HFF-Myc (cell line): ENCODE data around the gene PRAMEF8.
"Not testable (repeated sequence)": the region's sequence is repeated elsewhere in the genome, so short reads cannot be mapped to it uniquely, and the experiment has no call there.

Source experiments
- DNase-seq: peaks from one replicate; pipeline ENCODE4 v3.0.0-alpha.2; 2011; ENCODE audit warnings: low read depth; ENCODE audit errors: extremely low read depth
- H3K4me3 ChIP-seq: replicated peaks from 2 replicates; pipeline ENCODE4 v1.5.1; 2011; ENCODE audit warnings: low read depth, mild to moderate bottlenecking, control low read depth, low read length

The PRAMEF8 gene

DNA sequence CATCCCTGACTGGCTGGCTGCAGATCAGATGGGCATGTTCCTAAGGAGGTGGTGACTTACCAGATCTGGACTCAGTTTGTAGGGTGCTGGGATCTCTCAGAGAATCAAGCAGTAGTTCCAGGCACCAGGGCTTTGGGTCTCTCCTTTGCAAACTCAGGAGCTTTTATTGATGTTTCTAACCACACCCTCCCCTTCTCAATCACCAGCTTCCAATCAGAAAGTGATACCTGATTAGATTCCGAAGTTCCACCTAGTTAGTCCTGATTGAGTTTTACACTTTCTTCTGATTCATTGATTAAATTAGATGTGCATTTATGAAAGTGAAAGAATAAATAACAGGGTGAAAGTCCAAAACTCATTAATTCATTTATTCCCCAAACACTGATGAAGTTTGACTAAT, at the start of gene PRAMEF8:
TSS of gene PRAMEF8 (minus strand) at position 101 of the 400 bp plus-strand sequence. CDS start 1,046 bp downstream, outside the sequence.
- DNase-seq, result not testable (repeated sequence)

DNA sequence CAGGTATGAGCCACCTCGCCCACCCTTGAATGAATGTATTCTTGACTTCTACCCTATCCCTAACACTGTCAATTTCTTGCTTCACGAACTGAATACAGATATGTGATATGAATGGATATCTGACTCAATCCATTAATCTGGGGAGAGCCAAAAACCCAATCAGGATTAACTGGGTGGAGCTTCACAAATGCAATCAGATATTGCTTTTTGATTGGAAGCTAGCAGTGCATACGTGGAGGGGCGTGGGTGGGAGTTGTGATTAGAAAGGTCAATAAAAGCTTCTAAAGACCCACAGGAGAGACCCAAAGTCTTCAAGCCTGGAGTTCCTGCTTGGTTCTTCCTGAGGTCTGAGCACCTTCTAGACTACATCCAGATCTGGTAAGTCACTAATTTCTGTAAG, 30.3 kb upstream of the PRAMEF8 start, which contains the start of gene PRAMEF15:
TSS of gene PRAMEF15 (plus strand) at position 301 of the 400 bp plus-strand sequence. CDS start 2,827 bp downstream, outside the sequence.
- not testable (repeated sequence) for H3K4me3 ChIP-seq, DNase-seq

More for the DNA sequence above, at the start of gene PRAMEF8:
- not testable (repeated sequence) for H3K4me3 ChIP-seq

GRCh38 chr1:13303239-13303638, 18.3 kb upstream of the PRAMEF8 start, which contains the start of gene PRAMEF33:
Gene PRAMEF33 (plus strand): TSS chr1:13303539. CDS start chr1:13305955, 2,416 bp downstream.
- not testable (repeated sequence) for DNase-seq, H3K4me3 ChIP-seq

DNA sequence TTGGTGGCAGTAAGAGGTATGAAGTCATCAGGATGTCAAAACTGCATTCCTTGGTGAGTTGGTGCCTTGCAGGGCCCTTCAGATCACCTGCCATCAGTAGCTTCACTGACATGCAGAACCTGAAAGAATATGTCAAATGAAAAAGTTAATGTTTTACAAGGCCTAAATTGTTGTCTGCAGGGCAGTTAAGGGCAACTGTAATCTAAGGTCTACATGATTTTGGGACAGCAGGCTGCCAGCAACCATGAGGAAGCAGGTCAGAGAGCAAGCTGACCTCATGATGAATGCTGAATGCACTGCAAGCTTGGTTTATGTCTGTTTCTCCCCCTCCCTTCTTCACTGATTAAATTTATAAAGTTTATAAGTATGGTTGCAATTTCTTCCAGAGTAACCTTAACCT, 17.3 kb upstream of the PRAMEF8 start:
- not testable (repeated sequence) for DNase-seq, H3K4me3 ChIP-seq

GRCh38 chr1:13298699-13299098, 13.8 kb upstream of the PRAMEF8 start:
- not testable (repeated sequence) for DNase-seq, H3K4me3 ChIP-seq

DNA sequence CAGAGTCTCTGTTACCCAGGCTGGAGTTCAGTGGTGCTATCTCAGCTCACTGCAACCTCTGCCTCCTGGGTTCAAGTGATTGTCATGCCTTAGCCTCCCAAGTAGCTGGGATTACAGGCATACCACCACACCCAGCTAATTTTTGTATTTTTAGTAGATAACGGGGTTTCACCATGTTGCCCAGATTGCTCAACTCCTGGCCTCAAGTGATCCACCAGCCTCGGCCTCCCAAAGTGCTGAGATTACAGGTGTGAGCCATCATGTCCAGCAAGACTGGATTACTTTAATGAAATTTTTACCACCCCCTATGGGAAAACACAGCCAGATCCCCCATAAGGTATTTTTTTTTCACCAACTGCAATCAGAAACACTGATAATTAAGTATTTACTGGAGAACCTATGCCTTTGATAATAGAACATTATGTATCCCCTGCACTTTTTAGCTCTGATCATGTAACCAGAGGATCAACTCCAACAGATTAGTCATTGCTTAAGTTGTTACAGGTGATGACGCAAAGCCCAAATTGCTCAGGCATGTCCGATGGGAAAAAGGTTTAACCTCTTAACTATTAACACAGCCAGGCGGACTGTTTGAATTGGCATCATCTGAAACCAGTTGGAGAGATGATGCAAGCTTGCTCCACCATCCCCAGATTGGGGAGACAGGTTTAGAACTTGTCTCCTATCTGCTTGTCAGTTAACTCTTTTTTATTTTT, 12.4 kb upstream of the PRAMEF8 start:
- not testable (repeated sequence) for H3K4me3 ChIP-seq, DNase-seq

GRCh38 chr1:13289030-13289429, 4.1 kb upstream of the PRAMEF8 start:
- not testable (repeated sequence) for H3K4me3 ChIP-seq, DNase-seq

DNA sequence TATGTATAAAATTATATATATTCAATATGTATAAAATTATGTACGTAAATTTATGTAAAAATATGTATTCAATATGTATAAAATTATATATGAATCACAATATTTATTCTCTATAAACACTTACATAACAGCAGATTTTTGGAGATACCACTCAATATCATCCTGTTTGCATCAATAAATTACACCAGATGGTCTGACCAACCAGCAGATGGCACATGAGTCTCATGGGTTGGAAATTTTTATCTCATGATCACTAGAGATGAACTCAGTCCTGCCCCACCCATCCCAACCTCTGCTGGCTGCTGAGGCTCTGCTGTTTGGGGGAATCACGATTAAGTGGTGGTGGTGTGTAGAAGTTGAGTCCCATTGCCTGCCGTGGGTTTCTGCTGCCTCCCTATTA, 5.3 kb downstream of the PRAMEF8 start:
- DNase-seq, H3K4me3 ChIP-seq: not testable (repeated sequence)

GRCh38 chr1:13277016-13277415, 7.9 kb downstream of the PRAMEF8 start:
- not testable (repeated sequence) for DNase-seq

GRCh38 chr1:13265124-13265523, 19.8 kb downstream of the PRAMEF8 start:
- not testable (repeated sequence) for H3K4me3 ChIP-seq, DNase-seq

More at GRCh38 chr1:13277016-13277415, 7.9 kb downstream of the PRAMEF8 start:
- not testable (repeated sequence) for H3K4me3 ChIP-seq

- not testable (repeated sequence) for DNase-seq, H3K4me3 ChIP-seq
Observed at GRCh38 chr1:13253898-13254297, 31.0 kb downstream of the PRAMEF8 start, which contains the start of gene PRAMEF5. Gene PRAMEF5 (plus strand): TSS chr1:13254198. CDS start chr1:13259269, 5,071 bp downstream.

DNA sequence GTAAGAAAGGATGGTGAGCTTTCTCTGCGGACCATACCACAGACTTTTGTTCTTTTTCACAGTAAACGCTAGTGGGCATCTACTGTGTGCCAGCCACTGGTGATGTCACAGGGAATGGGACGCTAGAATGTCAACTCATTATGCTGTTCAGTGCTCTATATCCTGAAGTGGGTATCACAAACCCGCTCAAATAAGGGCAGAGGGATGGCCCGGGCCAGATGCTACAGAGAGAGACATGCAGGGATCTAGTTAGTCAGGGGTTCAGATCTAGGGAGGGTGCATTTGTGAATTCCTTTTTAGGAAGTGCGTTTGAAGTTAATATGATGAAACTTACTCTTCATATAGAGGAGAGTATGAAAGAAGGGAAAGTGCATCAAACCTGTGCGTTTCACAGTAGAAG, 37.8 kb downstream of the PRAMEF8 start:
- not testable (repeated sequence) for DNase-seq

DNA sequence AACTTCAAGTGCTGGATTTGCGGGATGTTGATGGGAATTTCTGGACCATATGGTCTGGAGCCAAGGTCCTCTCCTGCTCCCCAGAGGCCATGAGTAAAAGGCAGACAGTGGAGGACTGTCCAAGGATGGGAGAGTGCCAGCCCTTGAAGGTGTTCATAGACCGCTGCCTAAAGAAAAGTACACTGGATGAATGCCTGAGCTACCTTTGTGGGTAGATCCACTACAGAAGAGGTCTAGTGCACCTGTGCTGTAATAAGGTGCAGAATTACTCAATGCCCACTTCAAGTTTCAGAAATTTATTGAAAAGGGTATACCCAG, 38.4 kb downstream of the PRAMEF8 start:
- H3K4me3 ChIP-seq, DNase-seq: not testable (repeated sequence)

More for the DNA sequence above, 37.8 kb downstream of the PRAMEF8 start:
- H3K4me3 ChIP-seq, result not testable (repeated sequence)

DNA sequence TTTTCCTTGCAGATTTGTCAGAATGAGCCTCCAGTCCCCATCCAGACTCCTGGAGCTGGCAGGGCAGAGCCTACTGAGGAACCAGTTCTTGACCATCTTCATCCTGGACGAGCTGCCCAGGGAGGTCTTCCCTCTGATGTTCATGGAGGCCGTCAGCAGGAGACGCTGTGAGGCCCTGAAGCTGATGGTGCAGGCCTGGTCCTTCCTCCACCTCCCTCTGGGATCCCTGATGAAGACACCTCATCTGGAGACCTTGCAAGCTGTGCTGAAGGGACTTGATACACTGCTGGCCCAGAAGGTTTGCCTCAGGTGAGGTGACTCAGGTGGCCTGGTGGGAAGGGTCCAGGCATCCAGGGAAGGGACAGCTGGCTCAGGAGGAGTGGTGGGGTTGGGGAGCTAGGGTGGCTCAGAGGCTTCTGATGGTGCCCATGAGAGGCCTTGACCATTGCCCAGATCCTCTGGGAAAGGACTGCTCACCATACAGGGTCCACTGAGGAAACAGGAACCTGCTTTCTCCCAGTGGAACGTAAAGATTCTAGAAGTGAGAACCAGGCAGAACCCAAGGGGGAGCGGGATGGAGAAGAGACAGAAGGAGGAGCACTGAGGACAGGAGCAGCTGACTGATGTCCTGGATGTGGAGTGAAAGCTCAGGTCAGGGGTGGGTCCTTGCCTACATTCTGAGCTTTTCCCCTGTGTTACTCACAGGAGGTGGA, 38.9 kb downstream of the PRAMEF8 start:
- not testable (repeated sequence) for H3K4me3 ChIP-seq, DNase-seq

GRCh38 chr1:13243536-13244263, 41.2 kb downstream of the PRAMEF8 start:
- DNase-seq, H3K4me3 ChIP-seq: not testable (repeated sequence)

- DNase-seq, H3K4me3 ChIP-seq: not testable (repeated sequence)
Observed at GRCh38 chr1:13239633-13240032, 45.3 kb downstream of the PRAMEF8 start.

- not testable (repeated sequence) for H3K4me3 ChIP-seq
Observed at GRCh38 chr1:13237572-13237971, 47.4 kb downstream of the PRAMEF8 start.

GRCh38 chr1:13234057-13234456, 50.9 kb downstream of the PRAMEF8 start:
- not testable (repeated sequence) for DNase-seq, H3K4me3 ChIP-seq

More at GRCh38 chr1:13237572-13237971, 47.4 kb downstream of the PRAMEF8 start:
- DNase-seq, result not testable (repeated sequence)
